ENCODE data around the gene MYO18B.

DNA sequence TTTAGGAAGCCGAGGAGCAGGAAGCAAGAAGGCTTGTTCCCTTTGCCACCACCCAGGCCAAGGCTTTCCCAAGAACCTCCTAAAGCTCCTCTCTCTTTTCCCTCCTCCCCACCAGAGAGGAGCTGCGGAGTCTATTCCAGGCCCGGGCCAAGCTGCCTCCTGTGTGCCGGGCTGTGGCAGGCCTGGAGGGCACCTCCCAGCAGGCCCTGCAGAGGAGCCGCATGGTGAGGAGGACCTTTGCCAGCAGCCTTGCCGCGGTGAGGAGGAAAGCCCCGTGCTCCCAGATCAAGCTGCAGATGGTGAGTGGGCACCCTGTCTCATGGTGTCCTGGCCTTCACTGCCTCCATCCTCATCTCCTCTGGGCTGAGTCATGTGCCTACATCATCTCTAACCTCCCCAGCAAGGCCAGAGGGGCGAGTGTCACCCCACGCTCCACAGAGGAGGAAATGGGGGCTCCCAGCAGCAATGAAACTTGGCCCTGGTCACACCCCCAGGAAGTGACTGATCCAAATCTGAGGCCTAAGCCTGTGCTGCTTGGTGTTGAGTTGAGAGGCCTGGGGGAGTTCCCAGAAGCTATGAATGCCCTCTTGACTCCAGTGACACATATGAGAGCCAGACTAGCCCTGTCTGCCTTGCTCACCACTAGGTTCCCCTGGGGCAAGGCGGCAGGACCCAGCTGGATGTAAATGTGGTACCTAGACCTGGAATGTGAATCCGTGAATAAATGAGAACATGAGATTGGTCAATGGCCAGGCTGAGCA is 104.2 kb downstream of the MYO18B start:
- TF ChIP-seq POLR2A (IDR thresholded peaks at IDR 0.05; ENCODE audit: low read depth, low read length) (no peak), TAF1 (IDR thresholded peaks at IDR 0.05; ENCODE audit: low read depth, low read length) (no peak), POLR2AphosphoS5 (IDR thresholded peaks at IDR 0.05; ENCODE audit: low read depth, low read length) (no peak), SPI1 (IDR thresholded peaks at IDR 0.05; ENCODE audit: low read depth, low read length) (no peak), POU2F2 (IDR thresholded peaks at IDR 0.05; ENCODE audit: low read depth, low read length) (no peak)
